ENCODE results near the gene AKAP13.
"Not testable (repeated sequence)": the region's sequence is repeated elsewhere in the genome, so short reads cannot be mapped to it uniquely, and the experiment has no call there.

DNA sequence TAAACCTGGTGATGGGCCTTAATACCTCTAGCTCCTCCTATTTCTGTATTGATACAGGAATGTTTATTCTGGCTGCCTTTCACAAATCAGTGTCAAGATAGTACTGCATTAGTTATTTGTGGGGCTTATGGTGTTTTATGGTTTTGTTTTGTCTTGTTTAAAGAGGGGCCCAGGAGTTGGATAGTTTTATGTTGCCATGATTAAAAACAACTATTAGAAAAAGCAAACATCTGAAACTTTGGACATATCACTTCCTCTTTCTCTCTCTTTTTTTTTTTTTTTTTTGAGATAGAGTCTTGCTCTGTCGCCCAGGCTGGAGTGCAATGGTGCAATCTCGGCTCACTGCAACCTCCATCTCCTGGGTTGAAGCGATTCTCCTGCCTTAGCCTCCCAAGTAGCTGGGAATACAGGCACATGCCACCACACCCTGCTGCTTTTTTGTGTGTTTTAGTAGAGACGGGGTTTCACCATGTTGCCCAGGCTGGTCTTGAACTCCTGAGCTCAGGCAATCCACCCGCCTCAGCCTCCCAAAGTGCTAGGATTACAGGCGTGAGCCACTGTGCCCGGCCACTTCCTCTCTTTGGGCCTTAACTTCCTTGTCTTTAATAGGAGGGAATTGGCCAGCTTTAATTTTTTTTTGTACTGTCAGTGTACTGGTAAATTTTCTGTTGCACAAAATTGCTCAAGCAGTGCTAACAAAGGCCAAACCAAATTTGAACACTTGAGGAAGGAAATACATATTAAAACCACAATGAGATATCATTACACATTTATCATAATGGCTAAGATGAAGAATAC, 155.3 kb downstream of the AKAP13 start:
- TF ChIP-seq POLR2A, CTCF (IDR thresholded peaks at IDR 0.05): not testable (repeated sequence)

All from esophagus squamous epithelium (tissue), 4 donors.